Cardiac fibroblast (primary cell): Measurements from ENCODE around the gene SGIP1.

Experiments
- DNase-seq, 2 donors: peaks; one replicate each; pipeline versions ENCODE4 v3.0.0 to v3.0.0-alpha.2; 2010; ENCODE audit warnings: low read depth in 2 of 2
- H3K4me3 ChIP-seq, 2 donors: replicated peaks in 1 of 2; 1 replicate in 1 of 2; 2 replicates in 1 of 2; pipeline ENCODE4 v1.5.1; 2011; ENCODE audit warnings: low read depth in 2 of 2, low read length in 2 of 2, mild to moderate bottlenecking in 2 of 2, moderate library complexity in 1 of 2
- TF ChIP-seq, protein P1 (sequence below): IDR thresholded peaks from one replicate; pipeline ENCODE4 v1.5.1; 2011; ENCODE audit warnings: low read depth, mild to moderate bottlenecking, low read length, inconsistent platforms

Gene SGIP1

GRCh38 chr1:66624412-66625060 lies 90.6 kb downstream of the SGIP1 start:
- TF ChIP-seq, protein P1, sequence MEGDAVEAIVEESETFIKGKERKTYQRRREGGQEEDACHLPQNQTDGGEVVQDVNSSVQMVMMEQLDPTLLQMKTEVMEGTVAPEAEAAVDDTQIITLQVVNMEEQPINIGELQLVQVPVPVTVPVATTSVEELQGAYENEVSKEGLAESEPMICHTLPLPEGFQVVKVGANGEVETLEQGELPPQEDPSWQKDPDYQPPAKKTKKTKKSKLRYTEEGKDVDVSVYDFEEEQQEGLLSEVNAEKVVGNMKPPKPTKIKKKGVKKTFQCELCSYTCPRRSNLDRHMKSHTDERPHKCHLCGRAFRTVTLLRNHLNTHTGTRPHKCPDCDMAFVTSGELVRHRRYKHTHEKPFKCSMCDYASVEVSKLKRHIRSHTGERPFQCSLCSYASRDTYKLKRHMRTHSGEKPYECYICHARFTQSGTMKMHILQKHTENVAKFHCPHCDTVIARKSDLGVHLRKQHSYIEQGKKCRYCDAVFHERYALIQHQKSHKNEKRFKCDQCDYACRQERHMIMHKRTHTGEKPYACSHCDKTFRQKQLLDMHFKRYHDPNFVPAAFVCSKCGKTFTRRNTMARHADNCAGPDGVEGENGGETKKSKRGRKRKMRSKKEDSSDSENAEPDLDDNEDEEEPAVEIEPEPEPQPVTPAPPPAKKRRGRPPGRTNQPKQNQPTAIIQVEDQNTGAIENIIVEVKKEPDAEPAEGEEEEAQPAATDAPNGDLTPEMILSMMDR: no peak
- DNase-seq: peak; percentile 46 to 89

DNA sequence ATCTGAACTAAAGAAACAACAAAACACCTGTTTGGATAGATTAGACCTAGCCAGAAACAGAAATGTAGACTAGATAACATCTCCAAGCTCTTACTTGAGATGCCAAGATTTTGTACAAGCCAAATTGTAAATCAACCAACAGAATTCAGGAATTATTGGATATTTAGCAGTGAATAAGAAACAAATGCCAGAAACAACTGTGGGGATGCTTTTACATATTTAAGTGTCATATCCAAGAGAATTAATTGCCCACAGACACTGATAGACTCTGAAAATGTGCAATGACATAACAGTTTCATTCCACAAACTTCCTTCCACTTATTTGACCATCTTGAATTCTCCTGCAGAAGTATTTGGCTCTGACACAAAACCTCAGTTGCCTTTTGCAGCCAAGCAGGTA lies 92.3 kb downstream of the SGIP1 start:
- DNase-seq: no peak
- TF ChIP-seq, protein P1: no peak

More at GRCh38 chr1:66624412-66625060, 90.6 kb downstream of the SGIP1 start:
- H3K4me3 ChIP-seq: no peak overlapping the region

GRCh38 chr1:66628926-66629325 lies 95.0 kb downstream of the SGIP1 start:
- no peak for DNase-seq
- H3K4me3 ChIP-seq: no peak overlapping the region
- TF ChIP-seq, protein P1: no peak

More for the DNA sequence above, 92.3 kb downstream of the SGIP1 start:
- H3K4me3 ChIP-seq: no peak overlapping the region

DNA sequence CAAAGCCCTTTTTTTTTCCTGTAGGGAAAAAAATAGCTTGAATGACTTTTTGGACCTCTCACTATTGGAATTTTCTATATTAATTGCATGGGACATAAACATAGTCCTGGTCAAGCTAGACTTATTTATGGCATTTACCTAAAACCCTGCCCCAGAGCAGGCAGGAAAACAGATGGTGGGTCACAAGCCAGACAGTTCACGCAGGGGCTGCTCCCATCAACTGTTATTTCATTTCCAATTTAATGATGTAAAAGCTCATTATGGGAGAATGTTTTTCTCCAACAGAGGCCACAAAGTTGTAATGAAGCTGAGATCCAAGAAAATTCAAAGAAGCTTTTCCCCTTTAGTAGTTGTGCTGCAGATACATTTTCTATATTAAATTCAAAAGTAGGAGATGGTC lies 99.2 kb downstream of the SGIP1 start:
- TF ChIP-seq, protein P1: no peak
- no peak for DNase-seq
- H3K4me3 ChIP-seq: no peak overlapping the region

- H3K4me3 ChIP-seq: no peak overlapping the region
- TF ChIP-seq, protein P1: no peak
Observed at GRCh38 chr1:66637146-66637545, 103.2 kb downstream of the SGIP1 start.

GRCh38 chr1:66641891-66642473 lies 108.0 kb downstream of the SGIP1 start:
- DNase-seq: no peak
- TF ChIP-seq, protein P1: no peak
- no peak overlapping the region for H3K4me3 ChIP-seq

More at GRCh38 chr1:66637146-66637545, 103.2 kb downstream of the SGIP1 start:
- DNase-seq: peak; percentile 20 to 46
